ENCODE measurements around the gene FAM227A. TPM values are rescaled to one million over a fixed set of nuclear protein-coding genes. Genes with fewer than 3 reads are reported as not detected.

Gene FAM227A
- total RNA-seq, 1 donor from 2014 or later: 0.43 TPM

GRCh38 chr22:38549101-38549894, 106.9 kb downstream of the FAM227A start:
- no peaks in the 10 kb centered on the region for H3K27me3 ChIP-seq
- no peaks in the 10 kb centered on the region for H3K4me1 ChIP-seq
- no peak for DNase-seq (ENCODE audit: low spot score in 2 of 2)
- no peak overlapping the region for H3K4me3 ChIP-seq
- H3K27ac ChIP-seq: no peak overlapping the region
- intact Hi-C loops (cut with DNase I): no loop called here
- no peaks in the 10 kb centered on the region for H3K36me3 ChIP-seq
- TF ChIP-seq CTCF (IDR thresholded peaks at IDR 0.05): no peak
- no peaks in the 10 kb centered on the region for H3K9me3 ChIP-seq

GRCh38 chr22:38540701-38541100, 115.5 kb downstream of the FAM227A start:
- Histone ChIP-seq H3K9me3 (no peaks in the 10 kb centered on the region), H3K27me3 (no peaks in the 10 kb centered on the region), H3K4me3 (no peak overlapping the region), H3K27ac (no peak overlapping the region), H3K36me3 (no peaks in the 10 kb centered on the region), H3K4me1 (no peaks in the 10 kb centered on the region)
- intact Hi-C loops (cut with DNase I): no loop called here
- TF ChIP-seq CTCF (IDR thresholded peaks at IDR 0.05): no peak
- no peak for DNase-seq (ENCODE audit: low spot score in 2 of 2)

DNA sequence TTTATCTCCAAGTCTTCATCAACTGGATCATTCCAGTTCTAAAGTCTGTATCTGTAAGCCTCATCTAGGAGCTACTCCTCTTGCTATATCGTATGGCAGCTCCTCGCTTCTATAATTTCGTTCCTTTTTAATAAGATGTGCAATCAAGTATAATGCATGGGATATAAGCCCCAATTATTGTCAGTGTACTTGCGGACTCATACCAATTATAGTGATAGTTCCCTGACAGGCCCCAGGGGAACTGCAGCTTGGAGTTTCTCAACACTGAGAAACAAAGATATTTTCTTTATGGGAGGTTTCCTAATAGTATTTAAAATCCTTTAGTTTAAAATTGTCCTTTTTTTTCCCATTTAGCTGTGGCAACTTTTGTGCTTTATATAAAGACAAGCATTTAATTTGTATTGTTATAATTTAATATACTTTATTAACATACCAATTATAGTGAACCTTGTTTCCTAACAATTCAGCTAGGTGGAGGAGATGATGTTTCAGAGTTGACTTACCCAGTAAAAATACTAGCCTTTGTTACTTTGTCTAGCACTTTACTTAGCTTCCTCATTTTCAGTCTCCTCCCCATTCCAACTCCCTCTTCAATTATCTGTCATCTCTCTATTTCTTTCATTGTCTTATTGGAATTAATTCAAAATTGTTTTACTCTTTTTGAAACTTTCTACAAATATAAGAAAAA, 124.8 kb downstream of the FAM227A start:
- Histone ChIP-seq H3K4me3 (no peak overlapping the region), H3K27ac (peak overlapping the region in 1 of 2 donors; percentile 49), H3K36me3 (no peaks in the 10 kb centered on the region), H3K4me1 (no peaks in the 10 kb centered on the region), H3K27me3 (no peaks in the 10 kb centered on the region), H3K9me3 (no peaks in the 10 kb centered on the region)
- no peak for TF ChIP-seq CTCF (IDR thresholded peaks at IDR 0.05)
- DNase-seq (ENCODE audit: low spot score in 2 of 2): no peak
- intact Hi-C loops (cut with DNase I): no loop called here

Other genes starting within 250 kb of the FAM227A start
- gene KCNJ4, start 201.2 kb downstream of the FAM227A start, total RNA-seq: not detected
- gene KDELR3, start 188.3 kb downstream of the FAM227A start, total RNA-seq: 11.8 TPM
- gene DDX17, start 150.1 kb downstream of the FAM227A start, total RNA-seq: 837 TPM
- not detected for gene DMC1, start 86.2 kb downstream of the FAM227A start, total RNA-seq
- gene CBY1, start 246 bp upstream of the FAM227A start, total RNA-seq: 14.0 TPM
- gene TOMM22, start 25.6 kb upstream of the FAM227A start, total RNA-seq: 19.3 TPM
- 153 TPM for gene JOSD1, start 44.6 kb upstream of the FAM227A start, total RNA-seq
- 89.5 TPM for gene GTPBP1, start 49.6 kb upstream of the FAM227A start, total RNA-seq
- 896 TPM for gene SUN2, start 99.6 kb upstream of the FAM227A start, total RNA-seq
- gene DNAL4, start 137.8 kb upstream of the FAM227A start, total RNA-seq: 18.0 TPM
- gene NPTXR, start 187.6 kb upstream of the FAM227A start, total RNA-seq: 46.3 TPM
- 159 TPM for gene CBX6, start 215.8 kb upstream of the FAM227A start, total RNA-seq

All from ascending aorta (tissue), 2 donors.